HepG2 (cell line): ENCODE results near the gene ATP11C. TPM values are rescaled to one million over a fixed set of nuclear protein-coding genes. Genes with fewer than 3 reads are reported as not detected.

ENCODE experiments used
- FOXA3 ChIP-seq: IDR thresholded peaks from 2 replicates; pipeline ENCODE4 v1.6.1; 2016; ENCODE audit warnings: missing genetic modification reagents, missing compliant biosample characterization
- HNRNPLL ChIP-seq: fragments of 200-400 bp; formaldehyde crosslinking; IDR thresholded peaks from 2 replicates; pipeline ENCODE4 v1.6.1; 2017; ENCODE audit warnings: mild to moderate bottlenecking, low read depth, low read length; ENCODE audit not compliant: poor library complexity, severe bottlenecking
- KLF16 ChIP-seq, 2 experiments: sonication (generic) in 1 of 2; formaldehyde crosslinking in 1 of 2; IDR thresholded peaks; 2 replicates each; pipeline versions ENCODE4 v1.6.1 to v1.8.0; 2016 to 2023; ENCODE audit warnings: missing genetic modification reagents in 2 of 2, missing compliant biosample characterization in 1 of 2
- MAZ ChIP-seq, 2 experiments: sonication (generic) in 1 of 2; formaldehyde crosslinking in 1 of 2; IDR thresholded peaks; 2 replicates each; pipeline versions ENCODE4 v1.5.0 to v1.6.1; 2012 to 2020; ENCODE audit warnings: low read depth in 2 of 2, mild to moderate bottlenecking in 2 of 2, borderline replicate concordance in 1 of 2, improper control_type of control experiment in 1 of 2, low read length in 1 of 2, missing genetic modification reagents in 1 of 2, moderate library complexity in 1 of 2
- POLR2A ChIP-seq, 2 experiments: IDR thresholded peaks; 2 replicates each; pipeline ENCODE4 v1.6.1; 2011; ENCODE audit warnings: low read depth in 2 of 2, low read length in 2 of 2, mild to moderate bottlenecking in 1 of 2, moderate library complexity in 1 of 2; ENCODE audit not compliant: insufficient read depth in 1 of 2
- POLR2AphosphoS5 ChIP-seq: IDR thresholded peaks from 2 replicates; pipeline ENCODE4 v1.6.1; 2012; ENCODE audit warnings: low read depth, low read length
- RBM39 ChIP-seq: fragments of 200-400 bp; formaldehyde crosslinking; IDR thresholded peaks from one replicate; pipeline ENCODE4 v1.6.1; 2018; ENCODE audit warnings: antibody characterized with exemption, mild to moderate bottlenecking, low read depth, low read length; ENCODE audit not compliant: poor library complexity, severe bottlenecking
- STAG1 ChIP-seq: sonication (generic); formaldehyde crosslinking; IDR thresholded peaks from 2 replicates; pipeline ENCODE4 v1.4.0; 2020; ENCODE audit warnings: missing genetic modification reagents
- SUZ12 ChIP-seq: fragments of 150-350 bp; IDR thresholded peaks from 2 replicates; pipeline ENCODE4 v1.6.1; 2014; ENCODE audit warnings: low read depth, low read length
- XRCC5 ChIP-seq: fragments of 200-400 bp; formaldehyde crosslinking; optimal IDR thresholded peaks from 2 replicates; pipeline ENCODE3; 2017; ENCODE audit warnings: mild to moderate bottlenecking, low read length
- ZBTB7B ChIP-seq: sonication (generic); formaldehyde crosslinking; IDR thresholded peaks from 2 replicates; pipeline ENCODE4 v1.4.0; 2020; ENCODE audit warnings: missing genetic modification reagents
- ZFP36L1 ChIP-seq: sonication (generic); formaldehyde crosslinking; IDR thresholded peaks from 2 replicates; pipeline ENCODE4 v1.8.0; 2022; ENCODE audit warnings: mild to moderate bottlenecking, missing genetic modification reagents, moderate library complexity
- ZMAT3 ChIP-seq: sonication (generic); formaldehyde crosslinking; conservative IDR thresholded peaks from 2 replicates; pipeline ENCODE4 v1.7.0; 2021; ENCODE audit warnings: missing genetic modification reagents
- ZNF143 ChIP-seq: sonication (generic); formaldehyde crosslinking; IDR thresholded peaks from 2 replicates; pipeline ENCODE4 v1.4.0; 2020; ENCODE audit warnings: missing genetic modification reagents
- ZSCAN21 ChIP-seq: sonication (generic); formaldehyde crosslinking; IDR thresholded peaks from 2 replicates; pipeline ENCODE4 v1.8.0; 2022; ENCODE audit warnings: mild to moderate bottlenecking, missing genetic modification reagents, moderate library complexity, borderline replicate concordance
- polyA plus RNA-seq, 8 experiments: library from polyadenylated mRNA; depleted of rRNA in 3 of 8; stranded (reverse) in 7 of 8; unstranded in 1 of 8; fragments of >200 nt; fragmentation: Illumina TruSeq in 4 of 8; extraction: Trizol in 4 of 8; gene quantifications; 2 replicates each; pipeline versions ENCODE4 v1.2.1 to v1.2.3, GENCODE V29; 2011 to 2016; ENCODE audit warnings: low read depth in 4 of 8, missing spikeins in 1 of 8, mixed read lengths in 1 of 8; ENCODE audit not compliant: insufficient read depth in 1 of 8
- total RNA-seq, 5 experiments: library from RNA; depleted of rRNA; stranded (reverse); fragments of >200 nt; fragmentation: Illumina TruSeq; extraction: Trizol; gene quantifications; 2 replicates each; pipeline ENCODE4 v1.2.3, GENCODE V29; 2016; ENCODE audit warnings: low read depth in 1 of 5
- TF ChIP-seq, protein P1 (sequence below): sonication (generic); formaldehyde crosslinking; IDR thresholded peaks from 2 replicates; pipeline ENCODE4 v1.4.0; 2020; ENCODE audit warnings: missing genetic modification reagents, borderline replicate concordance
- TF ChIP-seq, protein P2 (sequence below): sonication (generic); formaldehyde crosslinking; IDR thresholded peaks from 2 replicates; pipeline ENCODE4 v1.5.1; 2020; ENCODE audit warnings: missing genetic modification reagents, mild to moderate bottlenecking, borderline replicate concordance
- TF ChIP-seq, protein P3 (sequence below), 2 experiments: sonication (generic) in 1 of 2; formaldehyde crosslinking in 1 of 2; IDR thresholded peaks; 2 replicates each; pipeline versions ENCODE4 v1.4.0 to v1.6.1; 2018 to 2020; ENCODE audit warnings: missing genetic modification reagents in 2 of 2, borderline replicate concordance in 1 of 2, low read depth in 1 of 2, mild to moderate bottlenecking in 1 of 2, missing biosample characterization in 1 of 2
- TF ChIP-seq, protein P4 (sequence below): sonication (generic); formaldehyde crosslinking; IDR thresholded peaks from 2 replicates; pipeline ENCODE4 v1.4.0; 2020; ENCODE audit warnings: mild to moderate bottlenecking, missing genetic modification reagents

The ATP11C gene
- total and polyA plus RNA-seq, 2 of the 13 experiments (the other 11 are each of a cell fraction or from before 2014, with no cell fraction given), result 8.5 to 16.9 TPM

DNA sequence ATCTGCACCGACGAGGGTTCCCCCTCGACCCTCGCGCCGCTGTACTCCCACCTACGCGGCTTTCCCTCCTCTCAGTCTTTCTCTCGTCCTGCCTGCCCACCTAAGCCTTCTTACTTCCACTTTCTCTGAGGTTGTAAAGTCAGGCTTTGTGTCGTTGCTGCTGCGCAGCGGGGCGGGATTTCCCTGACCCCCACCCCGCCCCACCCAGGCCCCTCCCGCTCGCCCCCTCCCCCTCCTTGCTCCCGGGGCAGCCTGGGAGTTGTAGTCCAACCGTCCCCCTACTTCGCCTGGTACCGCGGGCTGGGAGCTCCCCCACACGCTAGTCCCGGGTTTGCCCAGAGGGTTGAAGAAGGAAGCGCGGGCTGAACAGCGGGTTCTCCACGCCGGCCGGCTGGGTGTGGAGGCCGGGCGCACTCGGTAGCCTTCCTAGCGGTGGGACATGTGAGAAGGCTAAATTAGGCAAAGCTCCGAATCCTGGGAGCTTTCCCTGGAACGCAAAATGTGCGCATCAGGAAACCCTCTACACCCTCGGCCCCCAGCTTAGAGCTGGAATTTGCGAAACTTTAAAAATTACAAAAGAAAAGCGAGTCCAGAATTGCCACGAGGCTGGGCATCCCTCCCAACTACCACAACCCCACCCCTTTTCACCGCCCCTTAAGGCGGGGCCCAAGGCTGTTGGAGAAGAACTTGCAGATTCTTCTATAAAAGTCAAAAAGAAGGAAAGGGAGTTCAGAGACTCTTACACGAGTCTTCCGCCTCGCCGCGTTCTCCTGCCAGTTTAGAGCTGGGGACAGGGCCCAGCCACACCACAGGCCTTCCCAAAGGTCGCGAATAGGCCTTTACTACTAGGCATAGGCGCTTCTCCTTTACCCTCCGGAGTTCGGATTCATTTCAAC lies at the start of gene ATP11C (continued):
- TF ChIP-seq MAZ (IDR thresholded peaks at IDR 0.05; ENCODE audit: borderline replicate concordance, low read depth, low read length) (peak; percentile 84; the same call in 1 of the 2 replicates), MAZ (CRISPR knock-in tag; IDR thresholded peaks at IDR 0.05; ENCODE audit: low read depth) (0 out of 2 replicates have a peak, but pooled peaks have one; percentile 33), ZBTB7B (CRISPR knock-in tag) (0 out of 2 replicates have a peak, but pooled peaks have one; percentile 52), SUZ12 (peak; percentile 28; the same call in 1 of the 2 replicates), STAG1 (CRISPR knock-in tag) (peak; percentile 31; the same call in 1 of the 2 replicates), POLR2A (IDR thresholded peaks at IDR 0.05; ENCODE audit: insufficient read depth in 1 of 2, low read depth in 2 of 2, low read length in 2 of 2) (peak; percentile 61 to 75), ZSCAN21 (CRISPR knock-in tag) (no peak), FOXA3 (CRISPR knock-in tag) (0 out of 2 replicates have a peak, but pooled peaks have one; percentile 4), XRCC5 (no peak), ZMAT3 (CRISPR knock-in tag) (no peak), RBM39 (peak; percentile 34), POLR2AphosphoS5 (peak; percentile 83), ZNF143 (CRISPR knock-in tag) (peak; percentile 85), KLF16 (CRISPR knock-in tag; IDR thresholded peaks at IDR 0.05) (peak in 1 of 2 experiments; percentile 22; a peak in 1 of 4 replicates), HNRNPLL (no peak), ZFP36L1 (CRISPR knock-in tag) (no peak)
- TF ChIP-seq, protein P1, sequence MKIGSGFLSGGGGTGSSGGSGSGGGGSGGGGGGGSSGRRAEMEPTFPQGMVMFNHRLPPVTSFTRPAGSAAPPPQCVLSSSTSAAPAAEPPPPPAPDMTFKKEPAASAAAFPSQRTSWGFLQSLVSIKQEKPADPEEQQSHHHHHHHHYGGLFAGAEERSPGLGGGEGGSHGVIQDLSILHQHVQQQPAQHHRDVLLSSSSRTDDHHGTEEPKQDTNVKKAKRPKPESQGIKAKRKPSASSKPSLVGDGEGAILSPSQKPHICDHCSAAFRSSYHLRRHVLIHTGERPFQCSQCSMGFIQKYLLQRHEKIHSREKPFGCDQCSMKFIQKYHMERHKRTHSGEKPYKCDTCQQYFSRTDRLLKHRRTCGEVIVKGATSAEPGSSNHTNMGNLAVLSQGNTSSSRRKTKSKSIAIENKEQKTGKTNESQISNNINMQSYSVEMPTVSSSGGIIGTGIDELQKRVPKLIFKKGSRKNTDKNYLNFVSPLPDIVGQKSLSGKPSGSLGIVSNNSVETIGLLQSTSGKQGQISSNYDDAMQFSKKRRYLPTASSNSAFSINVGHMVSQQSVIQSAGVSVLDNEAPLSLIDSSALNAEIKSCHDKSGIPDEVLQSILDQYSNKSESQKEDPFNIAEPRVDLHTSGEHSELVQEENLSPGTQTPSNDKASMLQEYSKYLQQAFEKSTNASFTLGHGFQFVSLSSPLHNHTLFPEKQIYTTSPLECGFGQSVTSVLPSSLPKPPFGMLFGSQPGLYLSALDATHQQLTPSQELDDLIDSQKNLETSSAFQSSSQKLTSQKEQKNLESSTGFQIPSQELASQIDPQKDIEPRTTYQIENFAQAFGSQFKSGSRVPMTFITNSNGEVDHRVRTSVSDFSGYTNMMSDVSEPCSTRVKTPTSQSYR, result peak; percentile 69; the same call in 1 of the 2 replicates
- TF ChIP-seq, protein P2, sequence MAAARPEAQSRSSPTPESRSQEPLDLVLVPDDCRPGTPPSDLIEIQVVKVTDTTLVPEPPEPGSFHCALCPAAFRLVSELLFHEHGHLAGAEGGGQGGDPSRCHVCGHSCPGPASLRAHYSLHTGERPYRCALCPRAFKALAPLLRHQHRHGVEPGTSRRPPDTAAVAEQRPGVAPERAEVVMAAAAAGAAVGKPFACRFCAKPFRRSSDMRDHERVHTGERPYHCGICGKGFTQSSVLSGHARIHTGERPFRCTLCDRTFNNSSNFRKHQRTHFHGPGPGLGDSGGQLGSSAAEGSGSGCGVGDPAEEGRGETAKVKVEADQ (CRISPR knock-in tag), result no peak
- TF ChIP-seq, protein P3, sequence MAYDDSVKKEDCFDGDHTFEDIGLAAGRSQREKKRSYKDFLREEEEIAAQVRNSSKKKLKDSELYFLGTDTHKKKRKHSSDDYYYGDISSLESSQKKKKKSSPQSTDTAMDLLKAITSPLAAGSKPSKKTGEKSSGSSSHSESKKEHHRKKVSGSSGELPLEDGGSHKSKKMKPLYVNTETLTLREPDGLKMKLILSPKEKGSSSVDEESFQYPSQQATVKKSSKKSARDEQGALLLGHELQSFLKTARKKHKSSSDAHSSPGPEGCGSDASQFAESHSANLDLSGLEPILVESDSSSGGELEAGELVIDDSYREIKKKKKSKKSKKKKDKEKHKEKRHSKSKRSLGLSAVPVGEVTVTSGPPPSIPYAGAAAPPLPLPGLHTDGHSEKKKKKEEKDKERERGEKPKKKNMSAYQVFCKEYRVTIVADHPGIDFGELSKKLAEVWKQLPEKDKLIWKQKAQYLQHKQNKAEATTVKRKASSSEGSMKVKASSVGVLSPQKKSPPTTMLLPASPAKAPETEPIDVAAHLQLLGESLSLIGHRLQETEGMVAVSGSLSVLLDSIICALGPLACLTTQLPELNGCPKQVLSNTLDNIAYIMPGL (CRISPR knock-in tag; IDR thresholded peaks at IDR 0.05; ENCODE audit: borderline replicate concordance in 1 of 2, low read depth in 1 of 2), result 0 out of 4 replicates have a peak, but pooled peaks of 1 of the 2 experiments have one; percentile 4
- TF ChIP-seq, protein P4, sequence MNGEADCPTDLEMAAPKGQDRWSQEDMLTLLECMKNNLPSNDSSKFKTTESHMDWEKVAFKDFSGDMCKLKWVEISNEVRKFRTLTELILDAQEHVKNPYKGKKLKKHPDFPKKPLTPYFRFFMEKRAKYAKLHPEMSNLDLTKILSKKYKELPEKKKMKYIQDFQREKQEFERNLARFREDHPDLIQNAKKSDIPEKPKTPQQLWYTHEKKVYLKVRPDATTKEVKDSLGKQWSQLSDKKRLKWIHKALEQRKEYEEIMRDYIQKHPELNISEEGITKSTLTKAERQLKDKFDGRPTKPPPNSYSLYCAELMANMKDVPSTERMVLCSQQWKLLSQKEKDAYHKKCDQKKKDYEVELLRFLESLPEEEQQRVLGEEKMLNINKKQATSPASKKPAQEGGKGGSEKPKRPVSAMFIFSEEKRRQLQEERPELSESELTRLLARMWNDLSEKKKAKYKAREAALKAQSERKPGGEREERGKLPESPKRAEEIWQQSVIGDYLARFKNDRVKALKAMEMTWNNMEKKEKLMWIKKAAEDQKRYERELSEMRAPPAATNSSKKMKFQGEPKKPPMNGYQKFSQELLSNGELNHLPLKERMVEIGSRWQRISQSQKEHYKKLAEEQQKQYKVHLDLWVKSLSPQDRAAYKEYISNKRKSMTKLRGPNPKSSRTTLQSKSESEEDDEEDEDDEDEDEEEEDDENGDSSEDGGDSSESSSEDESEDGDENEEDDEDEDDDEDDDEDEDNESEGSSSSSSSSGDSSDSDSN (CRISPR knock-in tag), result peak; percentile 12
